Parietal lobe (tissue), 1 donor: Measurements from ENCODE around the gene CCDC177. TPM values are rescaled to one million over a fixed set of nuclear protein-coding genes. Genes with fewer than 3 reads are reported as not detected.

ENCODE experiments used
- total RNA-seq: library from RNA; depleted of rRNA; stranded (reverse); fragments of >200 nt; gene quantifications from one replicate; pipeline ENCODE4 v1.2.3, GENCODE V29; 2014

CCDC177 gene
- total RNA-seq = 8.8 TPM

DNA sequence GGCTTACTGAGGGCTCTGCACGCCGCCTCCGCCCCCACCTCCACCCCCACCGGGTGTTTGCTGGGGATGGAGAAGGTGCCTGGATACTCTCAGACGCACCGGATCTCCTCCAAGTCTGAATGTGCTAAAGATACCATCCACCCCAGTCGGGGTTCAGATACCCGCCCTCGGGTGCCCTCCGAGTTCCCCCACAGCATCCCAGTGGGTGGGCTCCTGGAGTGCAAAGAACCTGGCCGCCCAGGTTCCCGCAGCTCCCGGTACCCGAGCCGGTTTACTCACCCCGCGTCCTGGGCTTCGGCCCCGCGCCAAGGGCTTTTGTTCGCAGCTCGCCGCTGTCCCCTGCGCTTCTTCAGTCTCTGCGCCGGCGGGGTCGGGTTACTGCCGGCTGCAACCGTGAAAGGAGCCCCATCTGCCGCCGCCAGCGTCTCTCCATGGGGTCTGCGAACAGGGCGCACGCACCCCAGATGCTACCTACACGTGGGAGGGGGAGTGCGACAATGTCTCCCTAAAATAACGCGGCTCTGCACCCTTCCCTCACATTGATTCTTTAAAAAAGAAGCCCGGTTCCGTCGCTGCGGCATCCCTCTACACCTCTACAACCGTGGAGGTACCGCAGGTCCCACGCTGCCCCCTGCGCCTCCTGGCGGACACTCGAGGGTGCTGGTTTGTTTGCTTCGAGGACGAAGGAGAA lies at the start of gene CCDC177:
Gene CCDC177, minus strand, starts transcription at position 609 of the 691 bp plus-strand sequence. CDS start 1,249 bp downstream, outside the sequence.

DNA sequence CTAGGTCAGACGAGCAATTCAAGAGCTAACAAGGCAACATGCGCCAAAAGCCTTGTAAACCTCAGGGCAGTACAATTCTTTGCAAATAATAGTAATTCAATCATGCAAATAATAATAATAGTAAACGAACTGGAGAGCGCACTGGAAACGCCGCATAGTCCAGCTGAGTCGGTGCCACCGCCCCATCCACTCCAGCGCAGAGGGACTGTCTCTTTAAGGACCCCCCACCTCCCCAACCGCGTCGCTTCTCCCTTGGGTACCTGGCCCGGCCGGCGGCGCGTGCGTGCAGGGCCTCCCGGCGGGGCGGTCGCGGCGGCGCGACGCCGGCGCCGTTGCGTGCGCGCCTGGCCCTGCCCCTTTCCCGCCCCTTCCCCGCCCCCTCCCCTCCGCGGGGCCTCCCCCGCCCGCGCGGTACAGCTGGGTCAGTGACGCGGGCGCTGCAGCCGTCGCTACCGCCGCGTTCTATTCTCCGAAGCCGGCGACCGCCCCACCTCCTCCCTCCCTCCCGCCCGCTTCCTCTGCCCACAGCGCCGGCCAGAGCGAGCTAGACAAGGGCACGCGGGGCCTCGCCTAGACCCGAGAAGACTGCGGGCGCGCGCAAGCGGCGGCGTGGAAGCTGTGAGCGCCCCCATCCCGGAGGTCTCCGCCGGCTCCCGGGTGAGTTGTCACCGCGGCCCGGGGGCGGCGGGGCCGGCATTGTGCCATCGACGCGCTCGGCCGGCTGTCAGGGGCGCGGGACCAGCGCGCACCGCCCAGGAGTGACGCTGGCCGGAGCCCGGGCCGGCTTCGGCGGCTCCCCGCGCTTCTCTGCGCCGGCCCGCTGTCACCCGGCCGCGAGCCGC lies 36.7 kb upstream of the CCDC177 start, which contains the start of gene SUSD6:
Gene SUSD6, plus strand, starts transcription at position 425 of the 842 bp plus-strand sequence. CDS start 46,997 bp downstream, outside the sequence.

Other genes starting within 250 kb of the CCDC177 start
- 90.5 TPM for gene ERH, start 176.6 kb downstream of the CCDC177 start, total RNA-seq
- gene SLC39A9, start 176.2 kb downstream of the CCDC177 start, total RNA-seq = 106 TPM
- gene PLEKHD1, start 90.1 kb downstream of the CCDC177 start, total RNA-seq = 0.31 TPM
- 10.0 TPM for gene SUSD6, start 36.7 kb upstream of the CCDC177 start, total RNA-seq
- gene SRSF5, start 192.3 kb upstream of the CCDC177 start, total RNA-seq = 217 TPM
- gene SLC10A1, start 222.4 kb upstream of the CCDC177 start, total RNA-seq = not detected